NT2/D1 (cell line): Measurements from ENCODE around the gene SEL1L3.

ENCODE experiments used
- SUZ12 ChIP-seq: IDR thresholded peaks from 2 replicates; pipeline ENCODE4 v1.6.1; 2011; ENCODE audit not compliant: insufficient read length, insufficient read depth; ENCODE audit errors: extremely low read depth
- YY1 ChIP-seq: IDR thresholded peaks from 2 replicates; pipeline ENCODE4 v1.6.1; 2011; ENCODE audit not compliant: insufficient read length, insufficient read depth

DNA sequence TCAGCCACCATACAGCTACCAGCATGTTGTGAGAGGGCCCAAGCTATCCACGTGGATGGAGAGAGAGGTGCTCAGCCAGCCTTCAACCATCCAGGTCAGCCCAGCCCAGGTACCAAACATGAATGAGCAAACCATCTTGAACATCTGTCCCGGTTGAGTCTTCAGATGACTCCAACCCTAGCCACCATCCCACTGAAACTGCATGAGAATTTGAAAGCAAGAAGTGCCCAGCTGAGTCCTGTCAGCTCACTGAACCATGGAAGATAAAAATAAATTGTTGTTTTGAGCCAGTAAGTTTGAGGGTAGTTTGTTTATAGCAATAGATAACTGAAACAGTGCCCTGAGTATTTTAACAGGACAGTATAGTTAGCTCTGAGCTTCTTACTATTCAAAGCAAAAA, 7.3 kb upstream of the SEL1L3 start:
- no peak for TF ChIP-seq YY1
- TF ChIP-seq SUZ12: no peak
